ENCODE results near the gene HLA-DOB. TPM values are rescaled to one million over a fixed set of nuclear protein-coding genes. Genes with fewer than 3 reads are reported as not detected.

HLA-DOB gene
- total and polyA plus RNA-seq, 2 of the 13 experiments (the other 11 are each of a cell fraction or from before 2014, with no cell fraction given) = not detected

GRCh38 chr6:32838114-32838958, 21.5 kb upstream of the HLA-DOB start, which contains the start of gene TAP2 (continued):
- TF ChIP-seq JARID2 (CRISPR knock-in tag; IDR thresholded peaks at IDR 0.05; ENCODE audit: insufficient replicate concordance) (peak; percentile 47), ZNF274 (CRISPR knock-in tag; IDR thresholded peaks at IDR 0.05) (peak; percentile 64), GFI1 (CRISPR knock-in tag; IDR thresholded peaks at IDR 0.05; ENCODE audit: borderline replicate concordance) (0 out of 2 replicates have a peak, but pooled peaks have one; percentile 50), HHEX (CRISPR knock-in tag; IDR thresholded peaks at IDR 0.05) (no peak), KAT2B (IDR thresholded peaks at IDR 0.05; ENCODE audit: borderline replicate concordance, low read depth, low read length) (no peak), SIN3B (IDR thresholded peaks at IDR 0.05; ENCODE audit: low read length) (no peak), CSRNP2 (CRISPR knock-in tag; conservative IDR thresholded peaks at IDR 0.05; ENCODE audit: low read depth) (no peak), CSRNP1 (CRISPR knock-in tag; IDR thresholded peaks at IDR 0.05) (0 out of 2 replicates have a peak, but pooled peaks have one; percentile 26), ZNF430 (CRISPR knock-in tag; IDR thresholded peaks at IDR 0.05) (peak; percentile 90), TARDBP (CRISPR knock-in tag; IDR thresholded peaks at IDR 0.05) (peak; percentile 84), DR1 (CRISPR knock-in tag; IDR thresholded peaks at IDR 0.05) (peak; percentile 78), FOXK2 (IDR thresholded peaks at IDR 0.05) (no peak), KLF11 (CRISPR knock-in tag; IDR thresholded peaks at IDR 0.05) (peak; percentile 90), ZBTB26 (CRISPR knock-in tag; IDR thresholded peaks at IDR 0.05; ENCODE audit: borderline replicate concordance) (no peak; the same call in 1 of the 2 replicates), ZNF746 (CRISPR knock-in tag; IDR thresholded peaks at IDR 0.05) (peak; percentile 24; the same call in 1 of the 2 replicates), ZC3H13 (CRISPR knock-in tag; IDR thresholded peaks at IDR 0.05) (0 out of 2 replicates have a peak, but pooled peaks have one; percentile 44), ZSCAN21 (CRISPR knock-in tag; IDR thresholded peaks at IDR 0.05; ENCODE audit: borderline replicate concordance) (no peak; the same call in 1 of the 2 replicates), ATF1 (CRISPR knock-in tag; IDR thresholded peaks at IDR 0.05) (no peak), ZNF121 (CRISPR knock-in tag; IDR thresholded peaks at IDR 0.05) (peak; percentile 88), NONO (IDR thresholded peaks at IDR 0.05) (no peak), NONO (CRISPR knock-in tag; conservative IDR thresholded peaks at IDR 0.05) (peak; percentile 80), KDM3A (CRISPR knock-in tag; IDR thresholded peaks at IDR 0.05; ENCODE audit: low read depth) (peak; percentile 95), CBX1 (IDR thresholded peaks at IDR 0.05; ENCODE audit: low read depth) (no peak), ZNF788 (CRISPR knock-in tag; IDR thresholded peaks at IDR 0.05; ENCODE audit: borderline replicate concordance) (peak; percentile 88; the same call in 1 of the 2 replicates), RXRB (CRISPR knock-in tag; IDR thresholded peaks at IDR 0.05; ENCODE audit: borderline replicate concordance) (peak; percentile 65; the same call in 1 of the 2 replicates), ZSCAN22 (CRISPR knock-in tag; IDR thresholded peaks at IDR 0.05) (no peak)

All from HepG2 (cell line).